ENCODE data around the gene PSMD10.

DNA sequence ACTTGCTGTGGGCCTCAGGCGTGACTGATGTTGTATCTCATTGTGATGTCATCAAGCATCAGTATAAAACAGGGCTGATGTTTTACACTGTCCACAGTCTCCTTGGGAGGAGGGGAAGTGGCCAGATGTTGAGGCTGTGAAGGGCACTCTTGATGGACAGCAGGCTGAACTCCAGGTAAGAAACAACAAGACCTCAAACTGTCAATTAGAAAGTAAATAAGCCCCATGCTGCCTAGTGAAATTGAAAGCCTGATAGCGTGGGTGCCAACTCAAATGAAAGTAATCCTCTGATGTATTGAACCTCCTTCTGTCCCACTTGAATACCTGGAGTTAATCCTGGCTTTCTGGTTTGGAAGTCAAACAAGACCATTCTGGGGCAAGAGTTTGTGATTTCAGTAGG is 26.7 kb downstream of the PSMD10 start:
- no peak for TF ChIP-seq EZH2 (IDR thresholded peaks at IDR 0.05; ENCODE audit: insufficient read depth, poor library complexity, severe bottlenecking)
- TF ChIP-seq EZH2phosphoT487 (IDR thresholded peaks at IDR 0.05; ENCODE audit: insufficient read depth, low read depth), result no peak

Data from GM23248 (cell line).